ENCODE results near the gene PSMD2. TPM values are rescaled to one million over a fixed set of nuclear protein-coding genes. Genes with fewer than 3 reads are reported as not detected.
A peak's percentile ranks its signal among the peaks of the same experiment; 100 is the strongest.

Gene PSMD2
- total RNA-seq, 1 experiment from 2014 or later, result 645 TPM

DNA sequence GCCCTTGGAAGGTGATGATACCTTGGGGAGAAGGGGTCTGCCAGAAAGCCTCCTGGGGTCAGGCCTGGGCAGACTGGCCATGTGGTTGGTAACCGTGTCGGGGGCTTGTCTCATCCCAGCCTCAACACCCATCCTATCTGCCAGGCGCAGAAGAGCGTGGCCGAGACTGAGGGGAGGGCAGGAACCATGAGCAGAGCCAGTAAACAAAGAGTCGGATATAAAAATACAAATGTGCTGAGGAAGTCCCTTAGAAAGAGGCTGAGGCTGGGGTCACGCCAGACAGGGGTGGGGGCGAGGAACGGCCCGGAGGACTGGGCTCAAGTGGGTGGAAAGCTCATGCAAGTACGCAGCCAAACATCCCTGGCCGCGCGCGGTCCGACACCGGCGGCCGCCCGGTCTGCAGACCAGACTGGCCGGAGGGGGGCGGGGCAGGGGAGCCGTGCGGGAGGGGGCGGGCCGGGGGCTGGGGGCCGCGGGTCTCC, 39.6 kb upstream of the PSMD2 start:
- no peak for DNase-seq (ENCODE audit: low spot score)
- intact Hi-C loops (cut with micrococcal nuclease; ENCODE audit: unreplicated experiment), result no loop called here
- H3K9me3 ChIP-seq (ENCODE audit: low read depth, low read length, poor library complexity, severe bottlenecking), result no peaks in the 10 kb centered on the region
- no peaks in the 10 kb centered on the region for H3K36me3 ChIP-seq (ENCODE audit: insufficient read depth, low read length, poor library complexity, severe bottlenecking)
- peaks cover 11% of the 10 kb centered on the region for H3K4me1 ChIP-seq (ENCODE audit: insufficient read depth, low read length, poor library complexity, severe bottlenecking)
- peaks cover 25% of the 10 kb centered on the region for H3K27me3 ChIP-seq (replicated peaks; ENCODE audit: insufficient read depth, low read depth, low read length, poor library complexity)
- BruUV-seq (replicated peaks), result no TSS peak
- POLR2A ChIA-PET (ENCODE audit: low non-redundant PET), result no interaction called here
- CTCF ChIA-PET, result interaction anchor here (0.7 kb wide), 1 partner anchor 10 kb away, joined by 3 read pairs; the partner anchor contains the start of gene EEF1AKMT4
- no peak overlapping the region for H3K27ac ChIP-seq (ENCODE audit: low read depth, low read length, poor library complexity, severe bottlenecking)
- TF ChIP-seq, protein P1, sequence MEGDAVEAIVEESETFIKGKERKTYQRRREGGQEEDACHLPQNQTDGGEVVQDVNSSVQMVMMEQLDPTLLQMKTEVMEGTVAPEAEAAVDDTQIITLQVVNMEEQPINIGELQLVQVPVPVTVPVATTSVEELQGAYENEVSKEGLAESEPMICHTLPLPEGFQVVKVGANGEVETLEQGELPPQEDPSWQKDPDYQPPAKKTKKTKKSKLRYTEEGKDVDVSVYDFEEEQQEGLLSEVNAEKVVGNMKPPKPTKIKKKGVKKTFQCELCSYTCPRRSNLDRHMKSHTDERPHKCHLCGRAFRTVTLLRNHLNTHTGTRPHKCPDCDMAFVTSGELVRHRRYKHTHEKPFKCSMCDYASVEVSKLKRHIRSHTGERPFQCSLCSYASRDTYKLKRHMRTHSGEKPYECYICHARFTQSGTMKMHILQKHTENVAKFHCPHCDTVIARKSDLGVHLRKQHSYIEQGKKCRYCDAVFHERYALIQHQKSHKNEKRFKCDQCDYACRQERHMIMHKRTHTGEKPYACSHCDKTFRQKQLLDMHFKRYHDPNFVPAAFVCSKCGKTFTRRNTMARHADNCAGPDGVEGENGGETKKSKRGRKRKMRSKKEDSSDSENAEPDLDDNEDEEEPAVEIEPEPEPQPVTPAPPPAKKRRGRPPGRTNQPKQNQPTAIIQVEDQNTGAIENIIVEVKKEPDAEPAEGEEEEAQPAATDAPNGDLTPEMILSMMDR (conservative IDR thresholded peaks at IDR 0.05; ENCODE audit: low read depth, low read length), result no peak
- TF ChIP-seq EZH2 (IDR thresholded peaks at IDR 0.05; ENCODE audit: borderline replicate concordance, low read depth, low read length, poor library complexity, severe bottlenecking), result no peak
- no peak overlapping the region for H3K4me3 ChIP-seq (ENCODE audit: low read depth, low read length, poor library complexity, severe bottlenecking)

DNA sequence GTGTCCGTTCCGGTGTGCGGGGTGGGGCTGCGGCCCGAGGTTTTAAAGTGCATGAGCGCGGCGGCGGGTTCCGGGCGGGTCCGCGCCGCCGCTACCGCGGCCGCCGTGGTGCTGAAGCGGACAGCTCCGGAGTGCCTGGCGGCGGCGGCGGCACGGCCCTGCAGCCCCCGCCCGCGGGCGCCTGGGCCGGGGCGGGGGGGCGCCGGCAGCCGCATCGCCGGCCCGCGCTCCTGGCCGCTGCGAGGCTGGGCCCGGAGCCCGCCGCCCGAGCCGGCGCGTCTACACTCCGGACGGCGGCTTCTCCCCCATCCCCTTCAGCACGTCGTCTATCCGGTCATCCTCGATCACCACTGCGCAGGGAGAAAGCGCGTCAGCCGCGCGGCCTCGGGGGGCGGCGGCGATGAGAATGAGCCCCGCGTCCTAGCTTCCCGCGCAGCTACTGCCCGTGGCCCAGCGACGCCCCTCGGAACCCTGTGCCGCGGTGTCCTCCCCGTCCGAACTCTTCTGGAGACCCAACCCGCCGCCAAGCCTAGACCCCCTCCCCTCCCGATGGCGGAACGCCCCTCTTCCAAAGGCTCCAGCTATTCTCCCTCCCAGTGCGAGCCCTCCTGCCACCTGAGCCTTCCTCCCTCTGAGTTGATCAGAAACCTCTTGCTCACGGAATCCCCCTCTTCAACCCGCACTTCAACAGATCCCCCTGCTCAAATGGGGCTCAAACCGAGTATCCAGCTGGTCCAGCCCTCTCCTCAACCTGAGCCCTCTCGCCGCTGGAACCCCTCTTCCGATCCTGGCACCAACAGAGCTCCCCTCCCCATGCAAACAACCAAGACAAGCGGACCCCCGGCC, 38.9 kb upstream of the PSMD2 start:
- H3K27ac ChIP-seq (ENCODE audit: low read depth, low read length, poor library complexity, severe bottlenecking), result no peak overlapping the region
- intact Hi-C loops (cut with micrococcal nuclease; ENCODE audit: unreplicated experiment), result no loop called here
- peaks cover 25% of the 10 kb centered on the region for H3K27me3 ChIP-seq (replicated peaks; ENCODE audit: insufficient read depth, low read depth, low read length, poor library complexity)
- peaks cover 11% of the 10 kb centered on the region for H3K4me1 ChIP-seq (ENCODE audit: insufficient read depth, low read length, poor library complexity, severe bottlenecking)
- POLR2A ChIA-PET (ENCODE audit: low non-redundant PET), result interaction anchor here (0.7 kb wide), 1 partner anchor 367 kb away, joined by 9 read pairs; no protein-coding TSS in a partner anchor
- peak; percentile 45 for DNase-seq (ENCODE audit: low spot score)
- no peaks in the 10 kb centered on the region for H3K9me3 ChIP-seq (ENCODE audit: low read depth, low read length, poor library complexity, severe bottlenecking)
- TF ChIP-seq, protein P1 (conservative IDR thresholded peaks at IDR 0.05; ENCODE audit: low read depth, low read length), result no peak
- TF ChIP-seq EZH2 (IDR thresholded peaks at IDR 0.05; ENCODE audit: borderline replicate concordance, low read depth, low read length, poor library complexity, severe bottlenecking), result no peak
- H3K36me3 ChIP-seq (ENCODE audit: insufficient read depth, low read length, poor library complexity, severe bottlenecking), result no peaks in the 10 kb centered on the region
- peak overlapping the region; percentile 51 for H3K4me3 ChIP-seq (ENCODE audit: low read depth, low read length, poor library complexity, severe bottlenecking)
- CTCF ChIA-PET, result interaction anchor here (0.5 to 0.7 kb wide), 2 partner anchors 10 to 81 kb away, joined by 3 to 4 read pairs; partner anchors contain the start of gene EEF1AKMT4
- no TSS peak for BruUV-seq (replicated peaks)

DNA sequence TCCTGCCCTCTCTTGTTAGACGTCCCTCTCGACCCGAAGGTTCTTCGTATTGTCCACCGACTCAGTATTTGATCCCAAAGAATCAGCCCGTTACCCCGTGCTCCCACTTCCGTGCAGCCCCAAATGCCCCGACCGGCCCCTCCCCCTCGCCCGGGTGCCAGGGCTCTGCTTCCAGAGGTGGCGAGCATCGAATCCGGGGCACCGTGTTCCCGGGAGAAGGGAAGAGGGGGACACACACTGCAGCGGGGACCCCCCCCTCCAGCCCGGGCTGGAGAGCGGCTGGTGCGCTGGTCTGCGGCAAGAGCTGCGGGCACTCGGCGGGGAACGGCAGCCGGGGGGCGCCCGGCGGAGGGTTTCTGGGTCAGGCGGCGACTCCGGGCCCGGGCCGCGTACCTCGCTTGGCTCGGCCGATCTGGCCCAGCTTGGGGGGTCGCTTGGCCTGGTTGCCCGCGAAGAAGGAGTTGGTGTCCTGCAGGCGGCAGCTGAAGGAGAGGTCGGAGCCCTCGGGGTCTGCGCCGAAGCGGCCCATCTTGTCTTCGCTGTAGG, 38.2 kb upstream of the PSMD2 start:
- intact Hi-C loops (cut with micrococcal nuclease; ENCODE audit: unreplicated experiment), result no loop called here
- BruUV-seq (replicated peaks), result no TSS peak
- H3K27ac ChIP-seq (ENCODE audit: low read depth, low read length, poor library complexity, severe bottlenecking), result no peak overlapping the region
- no peak for DNase-seq (ENCODE audit: low spot score)
- no peaks in the 10 kb centered on the region for H3K36me3 ChIP-seq (ENCODE audit: insufficient read depth, low read length, poor library complexity, severe bottlenecking)
- CTCF ChIA-PET, result interaction anchor here (0.5 to 0.6 kb wide), 2 partner anchors 34 to 80 kb away, joined by 4 to 5 read pairs; no protein-coding TSS in a partner anchor
- peaks cover 25% of the 10 kb centered on the region for H3K27me3 ChIP-seq (replicated peaks; ENCODE audit: insufficient read depth, low read depth, low read length, poor library complexity)
- H3K4me3 ChIP-seq (ENCODE audit: low read depth, low read length, poor library complexity, severe bottlenecking), result peak overlapping the region; percentile 51
- peaks cover 11% of the 10 kb centered on the region for H3K4me1 ChIP-seq (ENCODE audit: insufficient read depth, low read length, poor library complexity, severe bottlenecking)
- H3K9me3 ChIP-seq (ENCODE audit: low read depth, low read length, poor library complexity, severe bottlenecking), result no peaks in the 10 kb centered on the region
- POLR2A ChIA-PET (ENCODE audit: low non-redundant PET), result interaction anchor here (0.7 kb wide), 1 partner anchor 367 kb away, joined by 9 read pairs; no protein-coding TSS in a partner anchor
- TF ChIP-seq, protein P1 (conservative IDR thresholded peaks at IDR 0.05; ENCODE audit: low read depth, low read length), result no peak
- TF ChIP-seq EZH2 (IDR thresholded peaks at IDR 0.05; ENCODE audit: borderline replicate concordance, low read depth, low read length, poor library complexity, severe bottlenecking), result peak; percentile 53
